ENCODE data around the gene PPP3CA. TPM values are rescaled to one million over a fixed set of nuclear protein-coding genes. Genes with fewer than 3 reads are reported as not detected.
A peak's percentile ranks its signal among the peaks of the same experiment; 100 is the strongest.
"Not testable (repeated sequence)": the region's sequence is repeated elsewhere in the genome, so short reads cannot be mapped to it uniquely, and the experiment has no call there.

Gene PPP3CA
- total RNA-seq, 2 experiments from 2014 or later = 24.6 to 25.9 TPM

DNA sequence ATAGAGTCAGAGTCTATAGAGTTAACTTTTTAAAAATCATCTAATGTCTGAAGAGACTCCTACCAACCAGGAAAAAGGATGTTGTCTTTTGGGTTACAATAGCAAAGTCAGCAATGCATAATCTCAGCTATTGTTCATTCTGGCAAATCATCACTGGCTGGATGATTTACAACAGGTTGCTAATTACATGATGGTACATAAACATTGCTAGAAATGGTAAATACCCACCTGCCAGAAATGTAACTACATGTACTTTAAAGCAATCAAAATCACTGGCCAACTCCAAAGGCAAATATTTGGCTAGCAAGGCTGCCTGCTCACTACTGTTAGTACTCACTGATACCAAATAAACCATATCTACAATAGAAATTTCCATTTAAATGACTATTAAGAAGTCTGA, 91.1 kb downstream of the PPP3CA start:
- no peak for DNase-seq
- Mint-ChIP-seq H3K4me3 (no peak overlapping the region), H3K4me1 (peaks cover 11% of the 10 kb centered on the region), H3K36me3 (ENCODE audit: low read depth) (no peaks in the 10 kb centered on the region), H3K9me3 (peaks cover 2% of the 10 kb centered on the region), H3K27ac (no peak overlapping the region), H3K27me3 (no peaks in the 10 kb centered on the region)
- ChIA-PET POLR2A (no interaction called here), CTCF (no interaction called here)

DNA sequence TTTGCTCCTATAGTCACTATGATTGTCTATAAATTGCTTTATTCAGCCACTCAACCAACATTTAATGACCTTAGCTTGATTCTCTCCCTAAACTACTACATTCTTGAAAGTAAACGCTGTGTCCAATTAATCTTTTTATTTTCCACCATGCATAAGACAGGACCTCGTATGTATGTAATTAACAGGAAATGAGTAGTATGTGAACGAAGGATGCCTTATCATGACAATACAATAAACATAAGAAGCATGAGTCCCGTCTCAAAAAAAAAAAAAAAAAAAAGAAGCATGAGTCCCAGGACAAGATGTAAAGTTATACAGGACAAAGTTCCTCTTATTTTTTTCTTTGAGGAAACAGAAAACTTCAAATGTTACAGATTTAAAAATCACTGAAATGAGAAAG, 92.5 kb downstream of the PPP3CA start:
- Mint-ChIP-seq H3K27me3 (no peaks in the 10 kb centered on the region), H3K4me3 (no peak overlapping the region), H3K9me3 (peaks cover 2% of the 10 kb centered on the region), H3K36me3 (ENCODE audit: low read depth) (no peaks in the 10 kb centered on the region), H3K4me1 (peaks cover 10% of the 10 kb centered on the region), H3K27ac (no peak overlapping the region)
- POLR2A ChIA-PET = no interaction called here
- no peak for DNase-seq
- CTCF ChIA-PET = no interaction called here

DNA sequence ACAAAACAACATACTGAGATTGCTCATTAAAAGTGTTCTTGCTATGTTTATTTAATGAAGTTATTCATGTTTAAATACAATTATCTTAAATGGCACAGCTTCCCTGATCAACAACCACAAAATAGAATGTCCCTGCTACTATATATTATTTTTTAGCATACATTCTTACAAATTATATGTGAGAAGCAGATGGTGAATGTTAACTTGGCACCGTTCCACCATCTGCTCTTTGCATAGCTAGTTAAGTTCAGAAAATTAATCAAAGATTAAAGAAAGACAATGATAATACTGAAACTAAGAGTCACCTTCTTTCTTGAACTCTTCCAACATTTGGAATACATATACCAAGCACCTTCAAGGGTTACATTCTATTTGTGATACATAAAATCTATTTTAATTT, 94.2 kb downstream of the PPP3CA start:
- Mint-ChIP-seq H3K4me1 (no peaks in the 10 kb centered on the region), H3K27me3 (no peaks in the 10 kb centered on the region), H3K9me3 (no peaks in the 10 kb centered on the region), H3K27ac (no peak overlapping the region), H3K4me3 (no peak overlapping the region), H3K36me3 (ENCODE audit: low read depth) (no peaks in the 10 kb centered on the region)
- ChIA-PET POLR2A (no interaction called here), CTCF (interaction anchor here (0.8 kb wide), 1 partner anchor 27 kb away, joined by 3 read pairs; no protein-coding TSS in a partner anchor)
- DNase-seq = no peak

DNA sequence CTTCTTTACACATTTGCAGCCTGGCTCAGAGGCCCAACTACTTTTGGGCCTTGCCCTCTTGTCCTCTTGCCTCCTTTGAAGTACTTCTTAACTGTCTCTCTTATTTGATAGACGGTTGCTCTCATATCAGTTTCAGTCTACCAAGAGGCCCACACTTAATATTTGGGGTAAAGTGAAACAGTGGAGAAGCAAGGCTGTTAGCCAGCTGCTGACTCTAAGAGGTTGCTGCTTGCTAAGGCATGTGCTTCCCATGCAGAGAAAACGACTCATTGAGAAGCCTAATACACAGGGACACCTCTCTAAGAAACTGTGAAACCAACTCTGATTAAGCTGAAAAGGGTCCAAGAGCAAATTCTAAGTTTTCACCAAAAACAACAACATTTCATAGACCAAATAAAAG, 94.6 kb downstream of the PPP3CA start:
- POLR2A ChIA-PET = no interaction called here
- CTCF ChIA-PET = no interaction called here
- no peaks in the 10 kb centered on the region for H3K36me3 Mint-ChIP-seq (ENCODE audit: low read depth)

DNA sequence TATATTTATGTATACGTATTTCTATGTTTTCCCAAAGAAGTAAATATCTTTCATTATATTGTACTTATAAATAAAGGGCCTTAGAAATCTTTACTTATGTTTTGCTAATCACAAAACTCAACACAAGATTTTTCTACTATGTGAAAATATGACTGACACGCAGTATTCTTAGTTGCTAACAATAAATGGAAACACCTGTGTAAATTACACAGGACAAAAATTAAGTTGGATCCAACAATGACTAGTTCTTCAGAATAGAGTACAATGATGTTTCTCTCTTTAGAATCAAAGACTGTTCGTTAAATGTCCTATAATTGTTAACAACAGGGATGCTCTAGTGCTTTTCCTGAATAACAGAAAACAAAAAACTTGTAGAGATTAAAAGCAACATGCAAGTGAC, 96.1 kb downstream of the PPP3CA start:
- H3K27me3 Mint-ChIP-seq = no peaks in the 10 kb centered on the region
- ChIA-PET CTCF (no interaction called here), POLR2A (no interaction called here)
- no peaks in the 10 kb centered on the region for H3K9me3 Mint-ChIP-seq
- H3K36me3 Mint-ChIP-seq (ENCODE audit: low read depth) = no peaks in the 10 kb centered on the region
- H3K4me1 Mint-ChIP-seq = no peaks in the 10 kb centered on the region
- DNase-seq = no peak
- no peak overlapping the region for H3K27ac Mint-ChIP-seq
- H3K4me3 Mint-ChIP-seq = no peak overlapping the region

More for the DNA sequence above, 94.6 kb downstream of the PPP3CA start:
- Mint-ChIP-seq H3K4me3 (no peak overlapping the region), H3K9me3 (no peaks in the 10 kb centered on the region), H3K27me3 (no peaks in the 10 kb centered on the region), H3K4me1 (no peaks in the 10 kb centered on the region), H3K27ac (no peak overlapping the region)
- DNase-seq = no peak

DNA sequence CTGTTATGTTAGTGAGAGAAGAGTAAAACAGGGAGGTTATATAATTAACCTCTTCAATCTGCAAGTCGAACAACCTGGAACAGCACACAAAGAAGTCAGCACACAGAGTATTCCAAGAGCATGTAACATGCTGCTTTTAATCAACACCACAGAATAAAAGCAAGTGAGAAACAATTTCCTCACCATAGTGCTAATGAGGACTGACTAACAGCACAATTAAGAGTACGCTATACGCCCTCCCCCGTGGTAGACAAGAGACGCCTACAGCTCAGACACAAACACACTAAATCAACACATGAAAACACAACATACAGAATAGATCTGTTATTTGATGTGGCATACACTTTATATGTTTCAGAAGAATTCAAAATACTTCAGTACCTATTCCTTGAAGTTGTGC, 103.0 kb downstream of the PPP3CA start:
- H3K4me1 Mint-ChIP-seq = no peaks in the 10 kb centered on the region

DNA sequence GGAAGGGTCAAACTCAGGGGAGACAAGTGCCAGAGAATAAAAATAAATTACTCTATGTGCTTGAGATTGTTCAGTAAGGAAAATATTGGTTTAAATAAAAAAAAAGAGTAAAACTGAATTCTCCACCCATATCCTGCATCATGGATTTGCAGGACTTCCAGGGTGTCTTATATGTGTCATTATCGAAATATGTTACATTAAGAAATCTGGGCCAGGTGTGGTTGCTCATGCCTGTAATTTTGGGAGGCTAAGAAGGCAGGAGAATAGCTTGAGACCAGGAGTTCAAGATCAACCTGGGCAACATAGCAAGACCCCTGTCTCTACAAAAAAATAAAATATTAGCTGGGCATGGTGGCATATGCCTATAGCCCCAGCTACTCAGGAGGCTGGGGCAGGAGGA, 104.9 kb downstream of the PPP3CA start:
- Mint-ChIP-seq H3K27ac (no peak overlapping the region), H3K4me1 (no peaks in the 10 kb centered on the region), H3K27me3 (no peaks in the 10 kb centered on the region), H3K4me3 (no peak overlapping the region), H3K36me3 (ENCODE audit: low read depth) (no peaks in the 10 kb centered on the region), H3K9me3 (no peaks in the 10 kb centered on the region)
- no peak for DNase-seq
- POLR2A ChIA-PET = no interaction called here
- CTCF ChIA-PET = no interaction called here

More for the DNA sequence above, 103.0 kb downstream of the PPP3CA start:
- no peaks in the 10 kb centered on the region for H3K9me3 Mint-ChIP-seq
- no peak overlapping the region for H3K4me3 Mint-ChIP-seq
- H3K36me3 Mint-ChIP-seq (ENCODE audit: low read depth) = no peaks in the 10 kb centered on the region
- POLR2A ChIA-PET = no interaction called here
- DNase-seq = no peak
- no peaks in the 10 kb centered on the region for H3K27me3 Mint-ChIP-seq
- no peak overlapping the region for H3K27ac Mint-ChIP-seq
- CTCF ChIA-PET = no interaction called here

DNA sequence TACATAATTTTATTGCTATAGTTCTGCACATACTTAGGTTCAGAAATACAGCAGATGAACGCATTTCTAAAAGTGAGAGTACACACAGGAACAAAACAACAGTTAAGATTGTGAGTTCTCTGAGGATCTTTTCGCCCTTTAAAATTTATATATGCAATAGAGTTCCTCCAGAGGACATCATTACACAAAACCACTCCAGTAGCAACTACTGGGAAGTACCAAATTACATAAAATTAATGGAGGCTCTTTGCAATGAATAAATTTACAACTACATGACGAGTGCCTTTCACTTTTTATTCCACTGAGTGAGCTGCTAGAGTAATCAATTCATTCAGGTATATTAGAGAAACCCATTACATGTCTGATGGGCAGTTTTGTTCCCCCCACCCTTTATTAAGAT, 107.2 kb downstream of the PPP3CA start:
- ChIA-PET POLR2A (no interaction called here), CTCF (no interaction called here)
- DNase-seq = no peak
- H3K4me3 Mint-ChIP-seq = no peak overlapping the region
- H3K27ac Mint-ChIP-seq = no peak overlapping the region
- no peaks in the 10 kb centered on the region for H3K36me3 Mint-ChIP-seq (ENCODE audit: low read depth)
- no peaks in the 10 kb centered on the region for H3K9me3 Mint-ChIP-seq
- H3K27me3 Mint-ChIP-seq = no peaks in the 10 kb centered on the region
- no peaks in the 10 kb centered on the region for H3K4me1 Mint-ChIP-seq

DNA sequence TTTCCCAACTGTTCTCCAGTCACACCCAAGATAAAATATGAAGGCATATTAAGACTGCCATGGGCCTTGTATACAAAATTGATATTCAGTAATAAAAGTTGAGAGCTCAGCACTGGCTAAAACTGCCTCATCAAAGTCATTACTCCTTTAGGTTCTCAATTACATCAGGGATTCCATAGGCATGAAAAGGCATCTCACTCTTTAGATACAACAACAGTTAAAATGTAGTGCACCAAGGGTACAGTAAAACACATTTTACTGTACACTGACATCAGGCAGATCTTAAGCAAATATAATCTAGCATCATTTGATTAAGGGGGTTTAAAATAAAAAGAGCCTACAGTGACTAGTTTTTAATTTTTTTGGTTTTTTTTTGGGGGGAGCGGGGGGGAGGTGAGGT, 107.7 kb downstream of the PPP3CA start:
- Mint-ChIP-seq H3K36me3 (ENCODE audit: low read depth) (no peaks in the 10 kb centered on the region), H3K27ac (no peak overlapping the region), H3K9me3 (no peaks in the 10 kb centered on the region), H3K4me1 (no peaks in the 10 kb centered on the region), H3K27me3 (no peaks in the 10 kb centered on the region), H3K4me3 (no peak overlapping the region)
- no peak for DNase-seq
- CTCF ChIA-PET = no interaction called here
- POLR2A ChIA-PET = no interaction called here

DNA sequence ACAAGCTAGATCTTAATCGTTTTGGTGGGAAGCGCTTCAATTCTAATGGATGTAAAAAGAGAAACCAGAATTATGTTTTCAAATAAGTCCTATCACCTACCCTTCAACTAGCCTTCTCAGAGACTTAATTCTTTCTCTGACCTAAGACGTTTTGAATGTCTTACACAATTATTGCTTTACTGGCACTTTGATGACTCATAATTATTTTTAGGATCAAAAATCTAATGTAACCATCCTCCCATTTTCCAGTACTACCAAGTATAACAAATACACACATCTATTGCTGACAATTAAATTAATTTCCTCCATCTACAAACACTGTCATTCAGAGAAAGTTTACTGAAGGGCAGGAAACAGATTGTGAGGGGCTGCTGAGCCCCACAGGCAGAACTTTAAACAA, 108.6 kb downstream of the PPP3CA start:
- CTCF ChIA-PET = no interaction called here
- no peak for DNase-seq
- H3K27ac Mint-ChIP-seq = no peak overlapping the region
- no peaks in the 10 kb centered on the region for H3K9me3 Mint-ChIP-seq
- H3K36me3 Mint-ChIP-seq (ENCODE audit: low read depth) = no peaks in the 10 kb centered on the region
- H3K4me1 Mint-ChIP-seq = no peaks in the 10 kb centered on the region
- H3K4me3 Mint-ChIP-seq = no peak overlapping the region
- no peaks in the 10 kb centered on the region for H3K27me3 Mint-ChIP-seq
- POLR2A ChIA-PET = no interaction called here

DNA sequence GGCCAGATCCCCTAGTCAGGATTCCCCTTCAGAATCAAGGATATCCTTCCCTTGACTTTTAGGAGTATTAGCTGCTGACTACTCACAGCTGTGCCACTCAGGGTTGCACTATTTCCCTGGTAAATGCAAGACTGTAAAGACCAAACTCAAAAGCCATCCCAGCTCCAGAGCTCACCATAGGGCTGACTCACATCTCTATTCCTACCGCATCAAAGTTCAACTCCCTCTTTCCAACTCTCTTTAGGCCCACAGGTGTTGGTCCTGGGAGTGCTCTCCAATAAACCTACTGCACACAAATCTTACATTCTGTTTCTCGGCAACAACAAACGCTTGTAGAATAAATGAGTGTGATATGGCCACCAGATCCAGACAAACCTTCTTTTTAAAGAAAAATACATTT, 109.6 kb downstream of the PPP3CA start:
- Mint-ChIP-seq H3K4me3 (no peak overlapping the region), H3K36me3 (ENCODE audit: low read depth) (no peaks in the 10 kb centered on the region), H3K27me3 (no peaks in the 10 kb centered on the region), H3K4me1 (no peaks in the 10 kb centered on the region), H3K27ac (peak overlapping the region; percentile 9), H3K9me3 (no peaks in the 10 kb centered on the region)
- CTCF ChIA-PET = no interaction called here
- POLR2A ChIA-PET = no interaction called here
- no peak for DNase-seq

DNA sequence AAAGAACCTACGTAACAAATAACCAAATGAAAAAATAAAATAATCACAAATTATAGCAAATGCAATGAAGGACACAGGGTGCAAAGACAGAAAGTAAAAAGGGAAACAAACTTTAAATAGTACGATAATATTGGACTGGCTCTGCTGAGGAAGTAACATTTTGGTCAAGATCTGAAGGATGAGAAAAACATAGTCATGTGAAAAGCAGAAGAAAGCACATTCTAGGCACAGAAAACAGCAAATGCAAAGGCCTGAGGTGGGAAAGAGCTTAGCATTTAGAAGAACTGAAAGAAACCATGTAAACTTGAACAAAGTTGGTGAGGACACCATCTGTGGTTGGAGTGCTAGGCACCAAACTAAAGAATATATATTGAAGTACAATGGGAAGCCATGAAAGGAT, 111.2 kb downstream of the PPP3CA start:
- DNase-seq = no peak
- Mint-ChIP-seq H3K4me3 (no peak overlapping the region), H3K4me1 (no peaks in the 10 kb centered on the region), H3K27me3 (no peaks in the 10 kb centered on the region), H3K36me3 (ENCODE audit: low read depth) (no peaks in the 10 kb centered on the region), H3K9me3 (no peaks in the 10 kb centered on the region), H3K27ac (no peak overlapping the region)
- ChIA-PET CTCF (no interaction called here), POLR2A (no interaction called here)

DNA sequence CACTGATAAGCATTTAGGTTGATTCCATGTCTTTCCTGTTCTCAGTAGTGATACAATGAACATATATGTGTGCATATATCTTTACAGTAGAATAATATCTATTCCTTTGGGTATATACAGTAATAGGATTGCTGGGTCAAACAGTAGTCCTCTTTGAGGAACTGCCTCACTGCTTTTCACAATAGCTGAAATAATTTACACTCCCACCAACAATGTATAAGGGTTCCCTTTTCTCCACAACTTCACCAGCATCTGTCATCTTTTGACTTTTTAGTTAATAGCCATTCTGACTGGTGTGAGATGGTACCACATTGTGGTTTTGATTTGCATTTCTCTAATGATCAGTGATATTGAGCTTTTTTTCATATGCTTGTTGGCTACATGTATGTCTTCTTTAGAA, 113.2 kb downstream of the PPP3CA start:
- CTCF ChIA-PET; H3K4me1 Mint-ChIP-seq; H3K36me3 Mint-ChIP-seq (ENCODE audit: low read depth); H3K27ac Mint-ChIP-seq; POLR2A ChIA-PET; DNase-seq; H3K4me3 Mint-ChIP-seq; H3K27me3 Mint-ChIP-seq; H3K9me3 Mint-ChIP-seq: not testable (repeated sequence)

DNA sequence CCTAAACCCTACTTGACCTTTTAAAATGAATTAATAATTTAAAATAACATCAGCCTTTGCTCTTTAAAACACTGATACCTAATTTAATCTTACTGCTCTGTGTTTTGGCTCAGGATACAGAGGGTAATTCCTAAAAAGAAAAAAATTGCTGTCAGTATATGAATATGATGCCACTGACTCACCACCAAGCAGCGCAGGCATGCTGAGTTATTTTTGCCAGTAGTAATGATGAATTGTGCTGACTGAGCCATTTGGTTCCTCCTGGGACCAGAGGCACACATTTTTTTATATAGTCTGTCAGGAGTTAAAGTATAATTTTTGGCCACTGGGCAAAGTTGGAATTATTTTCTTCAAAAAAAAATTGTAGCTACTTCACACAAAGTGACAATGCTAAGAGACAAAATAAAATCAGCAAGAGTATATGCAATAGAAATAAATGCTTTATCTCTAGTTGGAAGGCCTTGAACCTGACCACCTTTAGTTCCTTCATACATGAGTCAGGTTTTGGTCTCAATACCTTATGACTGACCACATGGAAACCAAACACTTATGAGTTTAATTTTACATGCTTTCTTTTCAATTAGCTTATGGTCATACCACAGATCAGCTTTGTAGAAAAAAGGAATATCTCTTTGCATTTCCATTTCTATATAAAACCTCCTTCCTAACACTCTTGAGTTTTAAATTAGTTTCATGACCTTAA, 115.1 kb downstream of the PPP3CA start:
- Mint-ChIP-seq H3K4me1 (no peaks in the 10 kb centered on the region), H3K27me3 (no peaks in the 10 kb centered on the region), H3K4me3 (no peak overlapping the region), H3K27ac (no peak overlapping the region), H3K36me3 (ENCODE audit: low read depth) (no peaks in the 10 kb centered on the region), H3K9me3 (no peaks in the 10 kb centered on the region)
- ChIA-PET CTCF (interaction anchor here (1.1 kb wide), 1 partner anchor 842 kb away, joined by 3 read pairs; no protein-coding TSS in a partner anchor), POLR2A (no interaction called here)
- DNase-seq = no peak
